Natural killer cell (primary cell): ENCODE results near the gene TRIM49B. TPM values are rescaled to one million over a fixed set of nuclear protein-coding genes. Genes with fewer than 3 reads are reported as not detected.
"Not testable (repeated sequence)": the region's sequence is repeated elsewhere in the genome, so short reads cannot be mapped to it uniquely, and the experiment has no call there.

Experiments
- ATAC-seq, 3 donors: fragments of 150-1000 bp in 2 of 3; fragments of 200-7000 bp in 1 of 3; cut with Tn5 transposase; 1 replicate in 1 of 3; 2 replicates in 2 of 3; pipeline ENCODE4 v1.10.0; 2021; ENCODE audit warnings: mild to moderate bottlenecking in 2 of 3, moderate library complexity in 2 of 3
- DNase-seq, 2 donors: peaks; one replicate each; pipeline versions ENCODE4 v3.0.0 to v3.0.0-alpha.2; 2013 to 2021; ENCODE audit warnings: mixed read lengths in 1 of 2
- H3K27ac ChIP-seq: one replicate; pipeline ENCODE4 v1.5.1; 2013; ENCODE audit warnings: mild to moderate bottlenecking, low read length
- H3K27me3 ChIP-seq: one replicate; pipeline ENCODE4 v1.6.1; 2013; ENCODE audit warnings: low read length; ENCODE audit not compliant: control insufficient read depth, insufficient read depth
- H3K36me3 ChIP-seq: one replicate; pipeline ENCODE4 v1.6.1; 2013; ENCODE audit warnings: low read length; ENCODE audit not compliant: control insufficient read depth, insufficient read depth
- H3K4me1 ChIP-seq: one replicate; pipeline ENCODE4 v1.6.1; 2013; ENCODE audit warnings: low read length; ENCODE audit not compliant: control insufficient read depth, insufficient read depth
- H3K4me3 ChIP-seq: one replicate; pipeline ENCODE4 v1.5.1; 2013; ENCODE audit warnings: low read length
- H3K9me3 ChIP-seq: one replicate; pipeline ENCODE4 v1.6.1; 2013; ENCODE audit warnings: low read length; ENCODE audit not compliant: control insufficient read depth, insufficient read depth
- H3K27ac Mint-ChIP-seq, 2 donors: one replicate each; pipeline ENCODE4 v1.8.0; 2022; ENCODE audit warnings: mild to moderate bottlenecking in 2 of 2, mixed read lengths in 2 of 2, moderate library complexity in 1 of 2
- H3K27me3 Mint-ChIP-seq, 2 donors: one replicate each; pipeline ENCODE4 v1.8.0; 2022; ENCODE audit warnings: low read depth in 2 of 2, mixed read lengths in 2 of 2
- H3K36me3 Mint-ChIP-seq: one replicate; pipeline ENCODE4 v1.8.0; 2022; ENCODE audit warnings: mixed read lengths
- H3K4me1 Mint-ChIP-seq, 2 donors: one replicate each; pipeline ENCODE4 v1.8.0; 2022; ENCODE audit warnings: mixed read lengths in 2 of 2
- H3K4me3 Mint-ChIP-seq: one replicate; pipeline ENCODE4 v1.8.0; 2022; ENCODE audit warnings: mild to moderate bottlenecking, moderate library complexity, mixed read lengths
- H3K9me3 Mint-ChIP-seq, 2 donors: one replicate each; pipeline ENCODE4 v1.8.0; 2022; ENCODE audit warnings: mixed read lengths in 2 of 2
- WGBS: methylation state at CpG from one replicate; pipeline ENCODE4 v1.1.7; 2013; ENCODE audit warnings: missing lambda C conversion rate; ENCODE audit not compliant: insufficient coverage; 5-methylcytosine and 5-hydroxymethylcytosine counted together
- intact Hi-C: fragments of 100-400 bp; cut with micrococcal nuclease; formaldehyde crosslinking; loops from one replicate; pipeline ENCODE4 v1.14.2; 2022
- total RNA-seq, 4 donors: library from RNA; stranded (reverse); fragments of 120-200 nt in 1 of 4; gene quantifications; one replicate each; pipeline versions ENCODE4 v1.2.3 to v1.2.4, GENCODE V29; 2013 to 2022

TRIM49B gene, protein sequence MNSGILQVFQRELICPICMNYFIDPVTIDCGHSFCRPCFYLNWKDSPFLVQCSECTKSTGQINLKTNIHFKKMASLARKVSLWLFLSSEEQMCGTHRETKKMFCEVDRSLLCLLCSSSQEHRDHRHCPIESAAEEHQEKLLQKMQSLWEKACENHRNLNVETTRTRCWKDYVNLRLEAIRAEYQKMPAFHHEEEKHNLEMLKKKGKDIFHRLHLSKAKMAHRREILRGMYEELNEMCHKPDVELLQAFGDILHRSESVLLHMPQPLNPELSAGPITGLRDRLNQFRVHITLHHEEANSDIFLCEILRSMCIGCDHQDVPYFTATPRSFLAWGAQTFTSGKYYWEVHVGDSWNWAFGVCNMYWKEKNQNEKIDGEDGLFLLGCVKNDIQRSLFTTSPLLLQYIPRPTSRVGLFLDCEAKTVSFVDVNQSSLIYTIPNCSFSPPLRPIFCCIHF
- not detected for total RNA-seq
- not detected for total RNA-seq (2013)

DNA sequence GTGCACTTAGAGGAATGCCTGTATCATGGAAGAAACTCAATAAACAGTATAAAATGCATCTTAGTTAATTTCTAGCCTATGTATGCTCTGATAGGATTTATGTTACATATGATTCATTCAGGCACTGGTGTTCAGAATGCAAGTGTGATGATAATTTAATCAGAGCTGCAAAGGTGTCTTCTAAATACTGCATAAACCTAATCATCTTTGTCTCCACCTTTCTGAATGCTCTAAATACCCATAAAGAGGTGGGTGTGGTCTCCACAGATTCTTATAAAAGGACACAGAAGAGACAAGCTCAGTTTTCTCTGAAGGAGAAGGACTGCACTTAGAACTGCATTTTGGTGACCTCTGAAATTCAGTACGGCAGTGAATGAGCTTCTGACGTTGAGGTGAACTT is at the start of gene TRIM49B:
TRIM49B (plus strand) TSS at position 301 of the 400 bp plus-strand sequence. CDS start 2,777 bp downstream, outside the sequence.
- H3K4me1 Mint-ChIP-seq, H3K4me1 ChIP-seq, H3K27me3 ChIP-seq, H3K4me3 Mint-ChIP-seq, H3K36me3 ChIP-seq, H3K27ac ChIP-seq, H3K4me3 ChIP-seq, H3K27ac Mint-ChIP-seq, H3K27me3 Mint-ChIP-seq, intact Hi-C loops, H3K36me3 Mint-ChIP-seq, ATAC-seq, DNase-seq, H3K9me3 ChIP-seq, H3K9me3 Mint-ChIP-seq: not testable (repeated sequence)
- WGBS: no CpG with 5 or more reads among the region's 2 CpGs

DNA sequence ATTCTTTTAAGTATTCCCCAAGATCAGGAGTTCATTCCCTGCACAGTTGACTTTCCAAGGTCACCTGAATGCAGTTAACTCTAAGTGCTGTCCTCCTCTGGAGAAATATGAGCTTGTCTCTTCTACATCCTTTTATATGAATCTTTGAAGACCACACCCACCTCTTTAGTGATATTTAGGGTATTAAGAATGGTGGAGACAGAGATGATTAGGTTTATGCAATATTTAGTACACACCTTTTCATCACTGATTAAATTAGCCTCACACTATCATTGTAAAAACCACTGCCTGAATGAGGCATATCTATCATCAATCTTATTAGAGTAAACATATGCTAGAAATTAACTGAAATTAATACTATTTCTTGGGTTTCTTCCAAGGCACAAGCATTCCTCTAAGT is 44.8 kb upstream of the TRIM49B start, which contains the start of gene TRIM51G:
TRIM51G (minus strand) TSS at position 101 of the 400 bp plus-strand sequence. CDS start 2,190 bp downstream, outside the sequence.
- H3K9me3 Mint-ChIP-seq: peaks cover 10 to 12% of the 10 kb centered on the region in 2 donors
- H3K36me3 Mint-ChIP-seq, H3K27ac ChIP-seq, H3K27ac Mint-ChIP-seq, H3K36me3 ChIP-seq, H3K4me3 ChIP-seq, ATAC-seq, intact Hi-C loops, H3K4me1 ChIP-seq, H3K27me3 ChIP-seq, DNase-seq, H3K4me1 Mint-ChIP-seq, H3K27me3 Mint-ChIP-seq, H3K4me3 Mint-ChIP-seq, H3K9me3 ChIP-seq: not testable (repeated sequence)

GRCh38 chr11:49048229-49048628 is 19.6 kb downstream of the TRIM49B start:
- H3K36me3 Mint-ChIP-seq, H3K27ac ChIP-seq, H3K27me3 ChIP-seq, H3K9me3 ChIP-seq, DNase-seq, H3K9me3 Mint-ChIP-seq, intact Hi-C loops, H3K27ac Mint-ChIP-seq, H3K4me3 Mint-ChIP-seq, H3K36me3 ChIP-seq, H3K4me1 Mint-ChIP-seq, H3K4me3 ChIP-seq, H3K27me3 Mint-ChIP-seq, ATAC-seq, H3K4me1 ChIP-seq: not testable (repeated sequence)
- WGBS: 56% methylated on average over 26 of the region's 28 CpGs

DNA sequence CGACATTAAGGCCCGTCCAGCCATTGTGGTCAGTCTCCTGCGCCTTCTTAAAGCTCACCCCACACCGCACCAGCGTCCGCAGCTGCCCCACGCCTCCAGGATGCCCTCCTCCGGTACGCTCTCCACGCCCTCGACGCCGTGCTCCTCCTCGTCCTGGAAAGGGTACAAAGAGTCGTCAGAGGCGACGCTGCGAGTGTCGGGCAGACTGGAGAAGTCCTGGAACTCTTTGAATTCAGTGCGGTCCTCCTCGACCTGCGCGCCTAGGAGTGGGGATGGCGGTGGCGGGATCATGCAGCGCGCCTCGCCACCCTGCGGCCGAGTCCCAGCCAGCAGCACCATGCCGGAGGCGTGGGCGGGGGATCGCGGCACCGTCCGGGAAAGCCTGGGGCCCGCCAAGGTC is 21.2 kb downstream of the TRIM49B start:
- intact Hi-C loops, H3K27ac Mint-ChIP-seq, H3K4me3 Mint-ChIP-seq, H3K27me3 ChIP-seq, H3K9me3 ChIP-seq, H3K4me1 ChIP-seq, H3K4me3 ChIP-seq, H3K36me3 ChIP-seq, H3K27me3 Mint-ChIP-seq, H3K36me3 Mint-ChIP-seq, H3K27ac ChIP-seq, H3K9me3 Mint-ChIP-seq, ATAC-seq, H3K4me1 Mint-ChIP-seq, DNase-seq: not testable (repeated sequence)
- WGBS: 67% methylated on average over 29 of the region's 38 CpGs

- H3K27me3 Mint-ChIP-seq, H3K4me3 ChIP-seq, H3K4me1 ChIP-seq, H3K9me3 Mint-ChIP-seq, H3K27ac Mint-ChIP-seq, H3K36me3 Mint-ChIP-seq, H3K27me3 ChIP-seq, H3K27ac ChIP-seq, H3K36me3 ChIP-seq, DNase-seq, H3K9me3 ChIP-seq, H3K4me1 Mint-ChIP-seq, H3K4me3 Mint-ChIP-seq, intact Hi-C loops, ATAC-seq: not testable (repeated sequence)
- WGBS: 100% methylated on average over 2 of the region's 5 CpGs
These were observed 30.4 kb downstream of the TRIM49B start, which contains the start of gene TRIM64C for GRCh38 chr11:49059012-49059411. TRIM64C (minus strand) TSS chr11:49059112; CDS start chr11:49059112, 0 bp downstream.

DNA sequence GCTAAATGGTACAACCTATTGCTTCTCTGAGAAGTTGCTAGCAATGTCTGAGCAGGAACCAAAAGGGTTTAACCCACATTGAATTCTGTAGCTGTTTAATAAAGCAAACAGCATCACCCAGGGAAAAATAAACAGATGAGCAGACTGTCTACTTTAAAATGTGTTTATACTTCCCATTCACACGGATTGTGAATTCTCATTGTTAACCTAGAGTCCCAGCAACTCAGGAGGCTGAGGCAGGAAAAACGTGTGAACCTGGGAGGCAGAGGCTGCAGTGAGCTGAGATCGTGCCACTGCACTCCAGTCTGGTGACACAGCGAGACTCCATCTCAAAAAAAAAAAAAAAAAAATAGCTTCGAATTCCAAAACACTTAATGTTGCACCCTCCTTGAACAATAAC is 41.3 kb downstream of the TRIM49B start:
- H3K4me3 ChIP-seq, H3K4me1 Mint-ChIP-seq, H3K9me3 ChIP-seq, intact Hi-C loops, H3K36me3 ChIP-seq, H3K27ac Mint-ChIP-seq, H3K36me3 Mint-ChIP-seq, H3K27me3 ChIP-seq, H3K27me3 Mint-ChIP-seq, H3K9me3 Mint-ChIP-seq, DNase-seq, H3K4me3 Mint-ChIP-seq, ATAC-seq, H3K27ac ChIP-seq, H3K4me1 ChIP-seq: not testable (repeated sequence)
- 68% methylated on average over 3 of the region's 5 CpGs for WGBS

Other genes with a start within 250 kb of the TRIM49B start
- not detected for gene TRIM51G, start 44.9 kb upstream of the TRIM49B start, total RNA-seq
- gene TRIM64C, start 30.3 kb downstream of the TRIM49B start, total RNA-seq: not detected
- gene FOLH1, start 179.8 kb downstream of the TRIM49B start, total RNA-seq: not detected